Measurements from ENCODE around the gene ETV3L.

The ETV3L gene

DNA sequence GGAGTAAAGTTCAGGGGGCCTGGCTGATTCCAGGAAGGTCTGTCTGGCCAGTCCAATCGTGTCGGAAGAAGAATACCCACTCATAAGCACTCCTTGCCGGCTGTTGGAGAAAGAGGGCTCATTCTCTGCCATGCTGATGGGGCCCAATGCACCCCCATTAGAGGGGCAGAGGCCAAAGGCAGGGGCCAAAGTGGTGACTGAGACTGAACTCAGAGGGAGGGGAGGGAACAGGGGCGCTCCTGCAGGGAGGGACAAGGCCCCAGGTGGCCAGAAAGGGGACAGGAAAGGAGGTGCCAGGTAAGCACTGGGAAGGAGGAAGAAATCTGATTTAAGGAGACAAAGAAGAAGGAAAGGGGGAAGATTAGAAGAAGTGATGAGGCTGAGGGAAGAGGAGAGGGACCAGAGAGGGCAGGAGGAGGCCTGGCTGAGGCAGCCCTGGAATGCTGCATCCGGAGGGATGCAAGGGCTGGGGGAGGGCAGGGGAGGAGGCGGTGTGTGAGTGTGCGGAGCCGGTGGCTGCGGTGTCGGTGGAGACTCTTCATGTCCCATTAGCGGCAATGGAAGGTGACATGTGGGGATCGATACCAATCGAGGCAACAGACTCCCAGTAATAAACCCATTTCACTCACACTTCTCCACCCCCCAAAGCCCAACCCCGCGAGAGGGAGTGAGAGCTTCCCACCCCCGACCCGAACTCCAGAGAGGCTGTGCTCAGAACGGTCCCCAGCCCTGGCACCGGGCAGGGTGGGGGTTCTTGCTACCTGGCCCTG is 12.0 kb upstream of the ETV3L start:
- TF ChIP-seq GLIS3 (CRISPR knock-in tag; IDR thresholded peaks at IDR 0.05) (no peak), ZNF565 (CRISPR knock-in tag; conservative IDR thresholded peaks at IDR 0.05; ENCODE audit: low read depth) (no peak), OSR1 (CRISPR knock-in tag; IDR thresholded peaks at IDR 0.05) (no peak), CSDC2 (CRISPR knock-in tag; IDR thresholded peaks at IDR 0.05) (no peak), ESRRG (CRISPR knock-in tag; IDR thresholded peaks at IDR 0.05) (no peak), ARNTL (CRISPR knock-in tag; IDR thresholded peaks at IDR 0.05; ENCODE audit: borderline replicate concordance, low read depth) (no peak), ZFP30 (CRISPR knock-in tag; IDR thresholded peaks at IDR 0.05) (no peak), ZFP3 (CRISPR knock-in tag; IDR thresholded peaks at IDR 0.05) (no peak), BACH2 (CRISPR knock-in tag; IDR thresholded peaks at IDR 0.05; ENCODE audit: borderline replicate concordance) (no peak), ZNF8 (CRISPR knock-in tag; IDR thresholded peaks at IDR 0.05) (no peak), PPARA (CRISPR knock-in tag; IDR thresholded peaks at IDR 0.05; ENCODE audit: borderline replicate concordance) (no peak), ZC3H10 (CRISPR knock-in tag; IDR thresholded peaks at IDR 0.05) (no peak), ZNF70 (CRISPR knock-in tag; IDR thresholded peaks at IDR 0.05) (no peak), RARB (CRISPR knock-in tag; IDR thresholded peaks at IDR 0.05) (no peak), ISL1 (CRISPR knock-in tag; IDR thresholded peaks at IDR 0.05) (no peak)
- TF ChIP-seq, protein P1, sequence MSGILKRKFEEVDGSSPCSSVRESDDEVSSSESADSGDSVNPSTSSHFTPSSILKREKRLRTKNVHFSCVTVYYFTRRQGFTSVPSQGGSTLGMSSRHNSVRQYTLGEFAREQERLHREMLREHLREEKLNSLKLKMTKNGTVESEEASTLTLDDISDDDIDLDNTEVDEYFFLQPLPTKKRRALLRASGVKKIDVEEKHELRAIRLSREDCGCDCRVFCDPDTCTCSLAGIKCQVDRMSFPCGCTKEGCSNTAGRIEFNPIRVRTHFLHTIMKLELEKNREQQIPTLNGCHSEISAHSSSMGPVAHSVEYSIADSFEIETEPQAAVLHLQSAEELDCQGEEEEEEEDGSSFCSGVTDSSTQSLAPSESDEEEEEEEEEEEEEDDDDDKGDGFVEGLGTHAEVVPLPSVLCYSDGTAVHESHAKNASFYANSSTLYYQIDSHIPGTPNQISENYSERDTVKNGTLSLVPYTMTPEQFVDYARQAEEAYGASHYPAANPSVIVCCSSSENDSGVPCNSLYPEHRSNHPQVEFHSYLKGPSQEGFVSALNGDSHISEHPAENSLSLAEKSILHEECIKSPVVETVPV (CRISPR knock-in tag; IDR thresholded peaks at IDR 0.05), result no peak
- TF ChIP-seq, protein P2, sequence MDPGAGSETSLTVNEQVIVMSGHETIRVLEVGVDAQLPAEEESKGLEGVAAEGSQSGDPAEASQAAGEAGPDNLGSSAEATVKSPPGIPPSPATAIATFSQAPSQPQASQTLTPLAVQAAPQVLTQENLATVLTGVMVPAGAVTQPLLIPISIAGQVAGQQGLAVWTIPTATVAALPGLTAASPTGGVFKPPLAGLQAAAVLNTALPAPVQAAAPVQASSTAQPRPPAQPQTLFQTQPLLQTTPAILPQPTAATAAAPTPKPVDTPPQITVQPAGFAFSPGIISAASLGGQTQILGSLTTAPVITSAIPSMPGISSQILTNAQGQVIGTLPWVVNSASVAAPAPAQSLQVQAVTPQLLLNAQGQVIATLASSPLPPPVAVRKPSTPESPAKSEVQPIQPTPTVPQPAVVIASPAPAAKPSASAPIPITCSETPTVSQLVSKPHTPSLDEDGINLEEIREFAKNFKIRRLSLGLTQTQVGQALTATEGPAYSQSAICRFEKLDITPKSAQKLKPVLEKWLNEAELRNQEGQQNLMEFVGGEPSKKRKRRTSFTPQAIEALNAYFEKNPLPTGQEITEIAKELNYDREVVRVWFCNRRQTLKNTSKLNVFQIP (CRISPR knock-in tag; IDR thresholded peaks at IDR 0.05; ENCODE audit: borderline replicate concordance, low read depth), result no peak
- TF ChIP-seq, protein P3, sequence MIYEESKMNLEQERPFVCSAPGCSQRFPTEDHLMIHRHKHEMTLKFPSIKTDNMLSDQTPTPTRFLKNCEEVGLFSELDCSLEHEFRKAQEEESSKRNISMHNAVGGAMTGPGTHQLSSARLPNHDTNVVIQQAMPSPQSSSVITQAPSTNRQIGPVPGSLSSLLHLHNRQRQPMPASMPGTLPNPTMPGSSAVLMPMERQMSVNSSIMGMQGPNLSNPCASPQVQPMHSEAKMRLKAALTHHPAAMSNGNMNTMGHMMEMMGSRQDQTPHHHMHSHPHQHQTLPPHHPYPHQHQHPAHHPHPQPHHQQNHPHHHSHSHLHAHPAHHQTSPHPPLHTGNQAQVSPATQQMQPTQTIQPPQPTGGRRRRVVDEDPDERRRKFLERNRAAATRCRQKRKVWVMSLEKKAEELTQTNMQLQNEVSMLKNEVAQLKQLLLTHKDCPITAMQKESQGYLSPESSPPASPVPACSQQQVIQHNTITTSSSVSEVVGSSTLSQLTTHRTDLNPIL (CRISPR knock-in tag; IDR thresholded peaks at IDR 0.05; ENCODE audit: low read depth), result no peak
- TF ChIP-seq, protein P4, sequence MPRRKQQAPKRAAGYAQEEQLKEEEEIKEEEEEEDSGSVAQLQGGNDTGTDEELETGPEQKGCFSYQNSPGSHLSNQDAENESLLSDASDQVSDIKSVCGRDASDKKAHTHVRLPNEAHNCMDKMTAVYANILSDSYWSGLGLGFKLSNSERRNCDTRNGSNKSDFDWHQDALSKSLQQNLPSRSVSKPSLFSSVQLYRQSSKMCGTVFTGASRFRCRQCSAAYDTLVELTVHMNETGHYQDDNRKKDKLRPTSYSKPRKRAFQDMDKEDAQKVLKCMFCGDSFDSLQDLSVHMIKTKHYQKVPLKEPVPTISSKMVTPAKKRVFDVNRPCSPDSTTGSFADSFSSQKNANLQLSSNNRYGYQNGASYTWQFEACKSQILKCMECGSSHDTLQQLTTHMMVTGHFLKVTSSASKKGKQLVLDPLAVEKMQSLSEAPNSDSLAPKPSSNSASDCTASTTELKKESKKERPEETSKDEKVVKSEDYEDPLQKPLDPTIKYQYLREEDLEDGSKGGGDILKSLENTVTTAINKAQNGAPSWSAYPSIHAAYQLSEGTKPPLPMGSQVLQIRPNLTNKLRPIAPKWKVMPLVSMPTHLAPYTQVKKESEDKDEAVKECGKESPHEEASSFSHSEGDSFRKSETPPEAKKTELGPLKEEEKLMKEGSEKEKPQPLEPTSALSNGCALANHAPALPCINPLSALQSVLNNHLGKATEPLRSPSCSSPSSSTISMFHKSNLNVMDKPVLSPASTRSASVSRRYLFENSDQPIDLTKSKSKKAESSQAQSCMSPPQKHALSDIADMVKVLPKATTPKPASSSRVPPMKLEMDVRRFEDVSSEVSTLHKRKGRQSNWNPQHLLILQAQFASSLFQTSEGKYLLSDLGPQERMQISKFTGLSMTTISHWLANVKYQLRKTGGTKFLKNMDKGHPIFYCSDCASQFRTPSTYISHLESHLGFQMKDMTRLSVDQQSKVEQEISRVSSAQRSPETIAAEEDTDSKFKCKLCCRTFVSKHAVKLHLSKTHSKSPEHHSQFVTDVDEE (CRISPR knock-in tag; IDR thresholded peaks at IDR 0.05), result no peak
- TF ChIP-seq, protein P5, sequence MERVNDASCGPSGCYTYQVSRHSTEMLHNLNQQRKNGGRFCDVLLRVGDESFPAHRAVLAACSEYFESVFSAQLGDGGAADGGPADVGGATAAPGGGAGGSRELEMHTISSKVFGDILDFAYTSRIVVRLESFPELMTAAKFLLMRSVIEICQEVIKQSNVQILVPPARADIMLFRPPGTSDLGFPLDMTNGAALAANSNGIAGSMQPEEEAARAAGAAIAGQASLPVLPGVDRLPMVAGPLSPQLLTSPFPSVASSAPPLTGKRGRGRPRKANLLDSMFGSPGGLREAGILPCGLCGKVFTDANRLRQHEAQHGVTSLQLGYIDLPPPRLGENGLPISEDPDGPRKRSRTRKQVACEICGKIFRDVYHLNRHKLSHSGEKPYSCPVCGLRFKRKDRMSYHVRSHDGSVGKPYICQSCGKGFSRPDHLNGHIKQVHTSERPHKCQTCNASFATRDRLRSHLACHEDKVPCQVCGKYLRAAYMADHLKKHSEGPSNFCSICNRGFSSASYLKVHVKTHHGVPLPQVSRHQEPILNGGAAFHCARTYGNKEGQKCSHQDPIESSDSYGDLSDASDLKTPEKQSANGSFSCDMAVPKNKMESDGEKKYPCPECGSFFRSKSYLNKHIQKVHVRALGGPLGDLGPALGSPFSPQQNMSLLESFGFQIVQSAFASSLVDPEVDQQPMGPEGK (CRISPR knock-in tag; IDR thresholded peaks at IDR 0.05; ENCODE audit: borderline replicate concordance), result no peak
- ATAC-seq, result no peak

DNA sequence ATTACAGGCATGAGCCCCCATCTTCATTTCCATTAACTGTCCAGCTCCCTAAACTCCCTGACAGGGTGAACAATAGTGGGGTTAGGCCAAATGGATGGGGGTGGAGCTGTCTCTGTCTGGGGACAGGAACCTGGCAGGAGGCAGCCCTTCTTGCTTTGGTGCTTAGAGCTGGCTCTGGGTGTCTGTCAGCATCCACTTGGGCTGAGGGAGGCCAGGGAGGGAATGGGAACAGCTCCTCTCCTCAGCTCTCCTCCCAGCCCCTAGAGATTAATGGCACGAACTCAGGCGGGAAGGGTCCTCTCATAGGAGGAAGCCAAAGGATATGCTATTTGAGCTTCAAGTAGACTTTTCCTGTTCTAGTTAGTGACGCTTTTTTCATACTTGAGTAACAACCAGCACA is 11.1 kb upstream of the ETV3L start:
- TF ChIP-seq TCF4 (CRISPR knock-in tag; IDR thresholded peaks at IDR 0.05; ENCODE audit: borderline replicate concordance) (no peak), ZNF8 (CRISPR knock-in tag; IDR thresholded peaks at IDR 0.05) (no peak), ZC3H10 (CRISPR knock-in tag; IDR thresholded peaks at IDR 0.05) (no peak), ZNF565 (CRISPR knock-in tag; conservative IDR thresholded peaks at IDR 0.05; ENCODE audit: low read depth) (no peak), TOX (CRISPR knock-in tag; IDR thresholded peaks at IDR 0.05; ENCODE audit: borderline replicate concordance) (no peak), RARB (CRISPR knock-in tag; IDR thresholded peaks at IDR 0.05) (no peak), ZNF70 (CRISPR knock-in tag; IDR thresholded peaks at IDR 0.05) (no peak), ARNTL (CRISPR knock-in tag; IDR thresholded peaks at IDR 0.05; ENCODE audit: borderline replicate concordance, low read depth) (no peak), BACH2 (CRISPR knock-in tag; IDR thresholded peaks at IDR 0.05; ENCODE audit: borderline replicate concordance) (no peak)
- TF ChIP-seq, protein P3 (CRISPR knock-in tag; IDR thresholded peaks at IDR 0.05; ENCODE audit: low read depth), result no peak
- TF ChIP-seq, protein P5 (CRISPR knock-in tag; IDR thresholded peaks at IDR 0.05; ENCODE audit: borderline replicate concordance), result no peak
- TF ChIP-seq, protein P1 (CRISPR knock-in tag; IDR thresholded peaks at IDR 0.05), result no peak

More for the DNA sequence above, 11.1 kb upstream of the ETV3L start:
- no peak for ATAC-seq

All from SK-N-SH treated with all-trans-retinoic acid at 6 μM for 48 hours (cell line).